Lower leg skin (tissue), 4 donors: Measurements from ENCODE around the gene NOD2. TPM values are rescaled to one million over a fixed set of nuclear protein-coding genes. Genes with fewer than 3 reads are reported as not detected.
A peak's percentile ranks its signal among the peaks of the same experiment; 100 is the strongest.

Source experiments
- DNase-seq, 2 donors: peaks; one replicate each; pipeline ENCODE4 v3.0.0-alpha.2; 2019; ENCODE audit warnings: low spot score in 2 of 2
- H3K4me3 ChIP-seq: fragments of 200-600 bp; sonication (generic); 2 replicates; pipeline ENCODE4 v1.5.1; 2017; ENCODE audit warnings: mild to moderate bottlenecking, low read depth; ENCODE audit not compliant: poor library complexity, severe bottlenecking
- CTCF ChIP-seq, 3 donors: fragments of 450-650 bp; IDR thresholded peaks; one replicate each; pipeline ENCODE4 v1.5.1; 2016; ENCODE audit warnings: antibody characterized with exemption in 3 of 3, mild to moderate bottlenecking in 3 of 3, moderate library complexity in 2 of 3
- POLR2A ChIP-seq, 2 donors: fragments of 450-650 bp; IDR thresholded peaks; one replicate each; pipeline ENCODE4 v1.6.1; 2016 to 2017; ENCODE audit warnings: antibody characterized with exemption in 2 of 2, mild to moderate bottlenecking in 1 of 2, moderate library complexity in 1 of 2
- WGBS, 2 donors: methylation state at CpG; one replicate each; pipeline ENCODE4 v1.1.5; 2018; 5-methylcytosine and 5-hydroxymethylcytosine counted together
- intact Hi-C: fragments of 100-400 bp; cut with DNase I; formaldehyde crosslinking; loops from one replicate; pipeline ENCODE4 v1.15.0; 2023; ENCODE audit warnings: low total_unique reads
- total RNA-seq, 4 donors: library from RNA; depleted of rRNA; stranded (reverse); fragments of >200 nt; gene quantifications; one replicate each; pipeline ENCODE4 v1.1.0, GENCODE V29; 2016

The NOD2 gene
- total RNA-seq, 4 donors from 2014 or later = 31.0 to 44.4 (median 35.4) TPM

GRCh38 chr16:50678531-50678930 is 14.9 kb upstream of the NOD2 start:
- H3K4me3 ChIP-seq = no peak overlapping the region
- WGBS, 2 donors = 55 to 65% methylated on average over 3 of the region's 3 CpGs
- no peak for DNase-seq
- TF ChIP-seq POLR2A (IDR thresholded peaks at IDR 0.05) (no peak), CTCF (IDR thresholded peaks at IDR 0.05) (no peak)
- intact Hi-C loops = no loop called here

GRCh38 chr16:50679266-50679665 is 14.1 kb upstream of the NOD2 start:
- TF ChIP-seq POLR2A (IDR thresholded peaks at IDR 0.05) = no peak
- TF ChIP-seq CTCF (IDR thresholded peaks at IDR 0.05) = no peak
- H3K4me3 ChIP-seq = no peak overlapping the region
- WGBS, 2 donors = 85 to 88% methylated on average over 14 of the region's 14 CpGs
- no peak for DNase-seq
- intact Hi-C loops = no loop called here

GRCh38 chr16:50679676-50680555 is 13.5 kb upstream of the NOD2 start:
- TF ChIP-seq POLR2A (IDR thresholded peaks at IDR 0.05) = no peak
- TF ChIP-seq CTCF (IDR thresholded peaks at IDR 0.05) = no peak
- 88 to 89% methylated on average over 6 of the region's 6 CpGs for WGBS, 2 donors
- no peak overlapping the region for H3K4me3 ChIP-seq
- intact Hi-C loops = no loop called here
- DNase-seq = no peak

- 87 to 95% methylated on average over 3 of the region's 3 CpGs for WGBS, 2 donors
- TF ChIP-seq POLR2A (IDR thresholded peaks at IDR 0.05) = no peak
- no peak for TF ChIP-seq CTCF (IDR thresholded peaks at IDR 0.05)
- intact Hi-C loops = no loop called here
- no peak for DNase-seq
- H3K4me3 ChIP-seq = no peak overlapping the region
These were observed 12.9 kb upstream of the NOD2 start for GRCh38 chr16:50680556-50680893.

GRCh38 chr16:50681021-50681885 is 12.2 kb upstream of the NOD2 start, which contains the start of gene SNX20:
Gene SNX20, minus strand, starts transcription at chr16:50681312. Its CDS starts 3,786 bp downstream, at chr16:50677526.
- 76% methylated on average over 15 to 16 of the region's 16 CpGs for WGBS, 2 donors
- intact Hi-C loops = no loop called here
- TF ChIP-seq CTCF (IDR thresholded peaks at IDR 0.05) = no peak
- no peak for TF ChIP-seq POLR2A (IDR thresholded peaks at IDR 0.05)
- no peak within 1 kb of the TSS for H3K4me3 ChIP-seq
- peak in 1 of 2 donors; percentile 87 for DNase-seq
